IMR-90 (cell line): Measurements from ENCODE around the gene GNAI3. TPM values are rescaled to one million over a fixed set of nuclear protein-coding genes. Genes with fewer than 3 reads are reported as not detected.

Experiments used
- ATAC-seq: fragments of 200-7000 bp; cut with Tn5 transposase; 2 replicates; pipeline ENCODE4 v1.9.1; 2020; ENCODE audit warnings: low read depth, mild to moderate bottlenecking, moderate library complexity
- BruUV-seq: library from RNA; stranded (reverse); fragments of 400-500 nt; replicated peaks from 2 replicates; lab custom pipeline; 2021; lab: Mats Ljungman, UMichigan
- CTCF ChIA-PET: fragments of 300-600 bp; formaldehyde crosslinking; extraction: SDS; loops from one replicate; lab custom pipeline; 2021; ENCODE audit warnings: antibody characterized with exemption; lab: Yijun Ruan, JAX
- POLR2A ChIA-PET: fragments of 300-600 bp; sonication (Branson Sonifier 250); formaldehyde crosslinking; loops from one replicate; lab custom pipeline; 2022; ENCODE audit warnings: antibody characterized with exemption; ENCODE audit not compliant: unreplicated experiment; lab: Charles Lee
- DNase-seq: peaks from one replicate; pipeline ENCODE4 v3.0.0; 2013
- H2AFZ ChIP-seq: replicated peaks from 2 replicates; pipeline ENCODE3; 2013; ENCODE audit warnings: low read length, mild to moderate bottlenecking; ENCODE audit not compliant: poor library complexity
- H2AK5ac ChIP-seq: 2 replicates; pipeline ENCODE4 v1.6.1; 2013; ENCODE audit warnings: low read depth, low read length, inconsistent platforms
- H2AK9ac ChIP-seq: replicated peaks from 2 replicates; pipeline ENCODE3; 2013; ENCODE audit warnings: mild to moderate bottlenecking, low read depth, low read length, moderate library complexity; ENCODE audit not compliant: poor library complexity
- H2BK120ac ChIP-seq: 2 replicates; pipeline ENCODE4 v1.6.1; 2013; ENCODE audit warnings: low read depth, low read length, inconsistent platforms
- H2BK15ac ChIP-seq: 3 replicates; pipeline ENCODE4 v1.6.1; 2013; ENCODE audit warnings: low read depth, low read length, inconsistent platforms
- H2BK20ac ChIP-seq: 2 replicates; pipeline ENCODE4 v1.6.1; 2013; ENCODE audit warnings: low read depth, mild to moderate bottlenecking, inconsistent platforms, low read length, moderate library complexity
- H2BK5ac ChIP-seq: 2 replicates; pipeline ENCODE4 v1.6.1; 2013; ENCODE audit warnings: mild to moderate bottlenecking, low read depth, low read length, inconsistent platforms; ENCODE audit not compliant: poor library complexity, severe bottlenecking
- H3K14ac ChIP-seq: replicated peaks from 2 replicates; pipeline ENCODE4 v1.6.1; 2013; ENCODE audit warnings: low read depth, low read length, inconsistent platforms
- H3K18ac ChIP-seq: 2 replicates; pipeline ENCODE4 v1.6.1; 2013; ENCODE audit warnings: low read depth, low read length, control low read depth
- H3K23ac ChIP-seq: 2 replicates; pipeline ENCODE4 v1.6.1; 2013; ENCODE audit warnings: low read depth, low read length, inconsistent platforms
- H3K27ac ChIP-seq: 2 replicates; pipeline ENCODE4 v1.5.1; 2013; ENCODE audit warnings: mild to moderate bottlenecking, control low read depth, low read length; ENCODE audit not compliant: insufficient read depth
- H3K27me3 ChIP-seq: 2 replicates; pipeline ENCODE4 v1.6.1; 2013; ENCODE audit warnings: low read length; ENCODE audit not compliant: control insufficient read depth, insufficient read depth
- H3K36me3 ChIP-seq: 2 replicates; pipeline ENCODE4 v1.6.1; 2013; ENCODE audit warnings: low read length, mixed read lengths; ENCODE audit not compliant: control insufficient read depth, insufficient read depth
- H3K4ac ChIP-seq: 2 replicates; pipeline ENCODE4 v1.6.1; 2013; ENCODE audit warnings: low read depth, low read length, inconsistent platforms
- H3K4me1 ChIP-seq: 2 replicates; pipeline ENCODE4 v1.6.1; 2013; ENCODE audit warnings: low read length, mixed read lengths; ENCODE audit not compliant: control insufficient read depth, insufficient read depth
- H3K4me2 ChIP-seq: 2 replicates; pipeline ENCODE4 v1.6.1; 2013; ENCODE audit warnings: low read depth, mild to moderate bottlenecking, control low read depth, low read length, moderate library complexity
- H3K4me3 ChIP-seq: 2 replicates; pipeline ENCODE4 v1.5.1; 2013; ENCODE audit warnings: low read depth, mild to moderate bottlenecking, control low read depth, low read length, moderate library complexity; ENCODE audit not compliant: insufficient read depth
- H3K56ac ChIP-seq: 2 replicates; pipeline ENCODE4 v1.6.1; 2013; ENCODE audit warnings: low read length, inconsistent platforms; ENCODE audit not compliant: insufficient read depth; ENCODE audit errors: extremely low read depth
- H3K79me1 ChIP-seq, 2 experiments: 2 replicates each; pipeline ENCODE4 v1.6.1; 2013; ENCODE audit warnings: low read length in 2 of 2, inconsistent platforms in 1 of 2, low read depth in 1 of 2
- H3K9ac ChIP-seq: 2 replicates; pipeline ENCODE4 v1.6.1; 2013; ENCODE audit warnings: low read depth, low read length, control low read depth
- H3K9me1 ChIP-seq: 2 replicates; pipeline ENCODE4 v1.6.1; 2013; ENCODE audit warnings: low read length, inconsistent platforms; ENCODE audit not compliant: insufficient read depth
- H3K9me3 ChIP-seq: 2 replicates; pipeline ENCODE4 v1.6.1; 2013; ENCODE audit warnings: low read length; ENCODE audit not compliant: control insufficient read depth, insufficient read depth
- H4K20me1 ChIP-seq: 2 replicates; pipeline ENCODE4 v1.6.1; 2013; ENCODE audit warnings: low read length, inconsistent platforms; ENCODE audit not compliant: insufficient read depth
- H4K5ac ChIP-seq: 2 replicates; pipeline ENCODE4 v1.6.1; 2013; ENCODE audit warnings: mild to moderate bottlenecking, low read depth, low read length, control low read depth
- H4K8ac ChIP-seq, 2 experiments: 2 replicates each; pipeline ENCODE4 v1.6.1; 2013; ENCODE audit warnings: low read depth in 2 of 2, low read length in 2 of 2, control low read depth in 1 of 2, inconsistent platforms in 1 of 2
- H4K91ac ChIP-seq: 2 replicates; pipeline ENCODE4 v1.6.1; 2013; ENCODE audit warnings: low read depth, low read length, inconsistent platforms; ENCODE audit not compliant: insufficient read depth
- BHLHE40 ChIP-seq: fragments of 150-350 bp; IDR thresholded peaks from 2 replicates; pipeline ENCODE4 v1.6.1; 2016; ENCODE audit warnings: mild to moderate bottlenecking, low read depth, low read length
- CEBPB ChIP-seq: IDR thresholded peaks from 2 replicates; pipeline ENCODE4 v1.6.1; 2012; ENCODE audit warnings: low read depth, low read length, improper control_type of control experiment
- CHD1 ChIP-seq: IDR thresholded peaks from 2 replicates; pipeline ENCODE4 v1.6.1; 2012; ENCODE audit warnings: low read depth, low read length, improper control_type of control experiment
- FOS ChIP-seq: fragments of 150-350 bp; IDR thresholded peaks from 2 replicates; pipeline ENCODE4 v1.6.1; 2016; ENCODE audit warnings: low read depth, low read length
- MAFK ChIP-seq: IDR thresholded peaks from 2 replicates; pipeline ENCODE4 v1.6.1; 2012; ENCODE audit warnings: low read depth, low read length, improper control_type of control experiment
- MAZ ChIP-seq: IDR thresholded peaks from 2 replicates; pipeline ENCODE4 v1.6.1; 2012; ENCODE audit warnings: low read depth, mild to moderate bottlenecking, low read length, improper control_type of control experiment, moderate library complexity, borderline replicate concordance
- MXI1 ChIP-seq: IDR thresholded peaks from 2 replicates; pipeline ENCODE4 v1.6.1; 2012; ENCODE audit warnings: low read depth, mild to moderate bottlenecking, low read length, moderate library complexity, borderline replicate concordance
- NFE2L2 ChIP-seq: fragments of 150-350 bp; IDR thresholded peaks from 2 replicates; pipeline ENCODE4 v1.6.1; 2016; ENCODE audit warnings: low read depth, mild to moderate bottlenecking, low read length
- POLR2A ChIP-seq: IDR thresholded peaks from 2 replicates; pipeline ENCODE4 v1.6.1; 2012; ENCODE audit warnings: mild to moderate bottlenecking, low read depth, low read length
- RAD21 ChIP-seq: IDR thresholded peaks from 2 replicates; pipeline ENCODE4 v1.6.1; 2012; ENCODE audit warnings: low read length, improper control_type of control experiment
- RCOR1 ChIP-seq: IDR thresholded peaks from 2 replicates; pipeline ENCODE4 v1.6.1; 2012; ENCODE audit warnings: mild to moderate bottlenecking, low read length, improper control_type of control experiment; ENCODE audit not compliant: insufficient replicate concordance
- RFX5 ChIP-seq: IDR thresholded peaks from 2 replicates; pipeline ENCODE4 v1.8.0; 2012; ENCODE audit warnings: low read depth, mild to moderate bottlenecking, low read length, moderate library complexity
- SMC3 ChIP-seq: fragments of 150-350 bp; IDR thresholded peaks from 2 replicates; pipeline ENCODE4 v1.6.1; 2016; ENCODE audit warnings: low read depth, mild to moderate bottlenecking, antibody characterized with exemption, low read length, moderate library complexity
- WGBS, 2 experiments: methylation state at CpG; one replicate each; pipeline versions ENCODE4 v1.1.5 to v1.1.7; 2013; ENCODE audit warnings: missing lambda C conversion rate in 2 of 2; ENCODE audit not compliant: insufficient read length in 1 of 2; ENCODE audit errors: extremely low coverage in 2 of 2; 5-methylcytosine and 5-hydroxymethylcytosine counted together
- dilution Hi-C: fragments of 300-500 bp; cut with HindIII; formaldehyde crosslinking; loops from one replicate; pipeline ENCODE4 v1.14.3; 2018; ENCODE audit warnings: low sequenced_read_pairs; ENCODE audit not compliant: unreplicated experiment
- in situ Hi-C: fragments of 300-500 bp; cut with MboI; formaldehyde crosslinking; loops from 3 replicates; pipeline ENCODE4 v1.14.3; 2019; ENCODE audit warnings: low sequenced_read_pairs, inconsistent platforms, mixed read lengths
- intact Hi-C: fragments of 100-400 bp; cut with micrococcal nuclease; formaldehyde crosslinking; loops from 2 replicates; pipeline ENCODE4 v1.10.0; 2022
- polyA plus RNA-seq, 3 experiments: library from polyadenylated mRNA; depleted of rRNA; stranded (reverse); fragments of >200 nt; gene quantifications; 2 replicates each; pipeline ENCODE4 v1.2.3, GENCODE V29; 2012; ENCODE audit warnings: low replicate concordance in 1 of 3
- total RNA-seq: library from RNA; depleted of rRNA; stranded (reverse); fragments of >200 nt; gene quantifications from 2 replicates; pipeline ENCODE4 v1.2.3, GENCODE V29; 2012
- TF ChIP-seq, protein P1 (sequence below): fragments of 150-350 bp; IDR thresholded peaks from 2 replicates; pipeline ENCODE4 v1.6.1; 2017; ENCODE audit warnings: mild to moderate bottlenecking, antibody characterized with exemption, low read length, low read depth
- TF ChIP-seq, protein P2 (sequence below): conservative IDR thresholded peaks from 2 replicates; pipeline ENCODE4 v1.5.1; 2012; ENCODE audit warnings: mild to moderate bottlenecking, low read depth, low read length, improper control_type of control experiment
- TF ChIP-seq, protein P3 (sequence below): fragments of 150-350 bp; IDR thresholded peaks from 2 replicates; pipeline ENCODE4 v1.6.1; 2016; ENCODE audit warnings: low read depth, mild to moderate bottlenecking, low read length, moderate library complexity, borderline replicate concordance

The GNAI3 gene
- total and polyA plus RNA-seq, 2 of the 4 experiments (the other 2 are of a cell fraction), result 5.9 to 14.9 TPM

DNA sequence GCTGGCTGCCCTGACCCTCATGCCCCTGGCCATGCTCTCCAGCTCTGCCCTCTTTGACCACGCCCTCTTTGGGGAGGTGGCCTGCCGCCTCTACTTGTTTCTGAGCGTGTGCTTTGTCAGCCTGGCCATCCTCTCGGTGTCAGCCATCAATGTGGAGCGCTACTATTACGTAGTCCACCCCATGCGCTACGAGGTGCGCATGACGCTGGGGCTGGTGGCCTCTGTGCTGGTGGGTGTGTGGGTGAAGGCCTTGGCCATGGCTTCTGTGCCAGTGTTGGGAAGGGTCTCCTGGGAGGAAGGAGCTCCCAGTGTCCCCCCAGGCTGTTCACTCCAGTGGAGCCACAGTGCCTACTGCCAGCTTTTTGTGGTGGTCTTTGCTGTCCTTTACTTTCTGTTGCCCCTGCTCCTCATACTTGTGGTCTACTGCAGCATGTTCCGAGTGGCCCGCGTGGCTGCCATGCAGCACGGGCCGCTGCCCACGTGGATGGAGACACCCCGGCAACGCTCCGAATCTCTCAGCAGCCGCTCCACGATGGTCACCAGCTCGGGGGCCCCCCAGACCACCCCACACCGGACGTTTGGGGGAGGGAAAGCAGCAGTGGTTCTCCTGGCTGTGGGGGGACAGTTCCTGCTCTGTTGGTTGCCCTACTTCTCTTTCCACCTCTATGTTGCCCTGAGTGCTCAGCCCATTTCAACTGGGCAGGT lies 5.0 kb upstream of the GNAI3 start:
- dilution Hi-C loops (no loop called here), intact Hi-C loops (no loop called here), in situ Hi-C loops (no loop called here)
- H3K36me3 ChIP-seq, result no peaks in the 10 kb centered on the region
- no peak overlapping the region for H4K8ac ChIP-seq
- peaks cover 23% of the 10 kb centered on the region for H3K27me3 ChIP-seq
- TF ChIP-seq MAZ (no peak), MXI1 (no peak), RFX5 (no peak), NFE2L2 (no peak), CHD1 (no peak), BHLHE40 (no peak), MAFK (no peak), SMC3 (no peak), CEBPB (no peak), RCOR1 (no peak), FOS (no peak), POLR2A (no peak), RAD21 (no peak)
- TF ChIP-seq, protein P1, sequence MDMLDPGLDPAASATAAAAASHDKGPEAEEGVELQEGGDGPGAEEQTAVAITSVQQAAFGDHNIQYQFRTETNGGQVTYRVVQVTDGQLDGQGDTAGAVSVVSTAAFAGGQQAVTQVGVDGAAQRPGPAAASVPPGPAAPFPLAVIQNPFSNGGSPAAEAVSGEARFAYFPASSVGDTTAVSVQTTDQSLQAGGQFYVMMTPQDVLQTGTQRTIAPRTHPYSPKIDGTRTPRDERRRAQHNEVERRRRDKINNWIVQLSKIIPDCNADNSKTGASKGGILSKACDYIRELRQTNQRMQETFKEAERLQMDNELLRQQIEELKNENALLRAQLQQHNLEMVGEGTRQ, result no peak
- TF ChIP-seq, protein P2, sequence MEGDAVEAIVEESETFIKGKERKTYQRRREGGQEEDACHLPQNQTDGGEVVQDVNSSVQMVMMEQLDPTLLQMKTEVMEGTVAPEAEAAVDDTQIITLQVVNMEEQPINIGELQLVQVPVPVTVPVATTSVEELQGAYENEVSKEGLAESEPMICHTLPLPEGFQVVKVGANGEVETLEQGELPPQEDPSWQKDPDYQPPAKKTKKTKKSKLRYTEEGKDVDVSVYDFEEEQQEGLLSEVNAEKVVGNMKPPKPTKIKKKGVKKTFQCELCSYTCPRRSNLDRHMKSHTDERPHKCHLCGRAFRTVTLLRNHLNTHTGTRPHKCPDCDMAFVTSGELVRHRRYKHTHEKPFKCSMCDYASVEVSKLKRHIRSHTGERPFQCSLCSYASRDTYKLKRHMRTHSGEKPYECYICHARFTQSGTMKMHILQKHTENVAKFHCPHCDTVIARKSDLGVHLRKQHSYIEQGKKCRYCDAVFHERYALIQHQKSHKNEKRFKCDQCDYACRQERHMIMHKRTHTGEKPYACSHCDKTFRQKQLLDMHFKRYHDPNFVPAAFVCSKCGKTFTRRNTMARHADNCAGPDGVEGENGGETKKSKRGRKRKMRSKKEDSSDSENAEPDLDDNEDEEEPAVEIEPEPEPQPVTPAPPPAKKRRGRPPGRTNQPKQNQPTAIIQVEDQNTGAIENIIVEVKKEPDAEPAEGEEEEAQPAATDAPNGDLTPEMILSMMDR, result no peak
- TF ChIP-seq, protein P3, sequence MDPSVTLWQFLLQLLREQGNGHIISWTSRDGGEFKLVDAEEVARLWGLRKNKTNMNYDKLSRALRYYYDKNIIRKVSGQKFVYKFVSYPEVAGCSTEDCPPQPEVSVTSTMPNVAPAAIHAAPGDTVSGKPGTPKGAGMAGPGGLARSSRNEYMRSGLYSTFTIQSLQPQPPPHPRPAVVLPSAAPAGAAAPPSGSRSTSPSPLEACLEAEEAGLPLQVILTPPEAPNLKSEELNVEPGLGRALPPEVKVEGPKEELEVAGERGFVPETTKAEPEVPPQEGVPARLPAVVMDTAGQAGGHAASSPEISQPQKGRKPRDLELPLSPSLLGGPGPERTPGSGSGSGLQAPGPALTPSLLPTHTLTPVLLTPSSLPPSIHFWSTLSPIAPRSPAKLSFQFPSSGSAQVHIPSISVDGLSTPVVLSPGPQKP, result no peak
- DNase-seq, result no peak
- H3K27ac ChIP-seq, result no peak overlapping the region
- H2AFZ ChIP-seq, result no peak overlapping the region
- H3K4me2 ChIP-seq, result no peak overlapping the region
- ChIA-PET CTCF (no interaction called here), POLR2A (no interaction called here)
- no TSS peak for BruUV-seq
- H2BK15ac ChIP-seq, result no peak overlapping the region
- H3K56ac ChIP-seq, result no peak overlapping the region
- H3K9me3 ChIP-seq, result no peaks in the 10 kb centered on the region
- H2BK120ac ChIP-seq, result no peak overlapping the region
- no peak overlapping the region for H3K23ac ChIP-seq
- no peaks in the 10 kb centered on the region; the same call in 1 of the 2 replicates for H3K9me1 ChIP-seq
- no peak overlapping the region for H3K14ac ChIP-seq
- H4K5ac ChIP-seq, result no peak overlapping the region
- no peak overlapping the region for H2BK5ac ChIP-seq
- no peak overlapping the region for H3K9ac ChIP-seq
- H3K4ac ChIP-seq, result no peak overlapping the region
- H3K79me1 ChIP-seq, result peaks cover 10 to 17% of the 10 kb centered on the region in 2 experiments
- H2AK9ac ChIP-seq, result no peak overlapping the region
- no peak for ATAC-seq
- H4K20me1 ChIP-seq, result no peaks in the 10 kb centered on the region
- H3K4me1 ChIP-seq, result peaks cover 4% of the 10 kb centered on the region
- 89% methylated on average over 4 of the region's 24 CpGs; no CpG with 5 or more reads in 1 of the 2 experiments for WGBS, 2 experiments
- no peak overlapping the region for H2AK5ac ChIP-seq
- H3K18ac ChIP-seq, result no peak overlapping the region
- no peak overlapping the region for H2BK20ac ChIP-seq
- H3K4me3 ChIP-seq, result no peak overlapping the region
- H4K91ac ChIP-seq, result no peak overlapping the region; the same call in 1 of the 2 replicates
